Cerebellar nuclear complex (tissue), 1 donor: ENCODE measurements around the gene KIAA0753.

ENCODE experiments used
- DNase-seq, 2 experiments: peaks; one replicate each; lab custom pipeline; 2025; lab: John Stamatoyannopoulos, UW

Gene KIAA0753

GRCh38 chr17:6547336-6547735 lies 93.2 kb downstream of the KIAA0753 start:
- peak in 1 of 2 experiments; percentile 34 for DNase-seq

GRCh38 chr17:6546069-6546718 lies 94.3 kb downstream of the KIAA0753 start:
- no peak for DNase-seq

- no peak for DNase-seq
These were observed 95.2 kb downstream of the KIAA0753 start for GRCh38 chr17:6545291-6545690.

GRCh38 chr17:6544011-6544370 lies 96.5 kb downstream of the KIAA0753 start:
- DNase-seq: no peak

GRCh38 chr17:6543079-6544010 lies 97.2 kb downstream of the KIAA0753 start:
- peak in 1 of 2 experiments; percentile 43 for DNase-seq

- DNase-seq: no peak
These were observed 97.9 kb downstream of the KIAA0753 start for GRCh38 chr17:6542577-6542976.

- no peak for DNase-seq
These were observed 98.6 kb downstream of the KIAA0753 start for GRCh38 chr17:6541886-6542285.

GRCh38 chr17:6539871-6540270 lies 100.6 kb downstream of the KIAA0753 start:
- DNase-seq: no peak

GRCh38 chr17:6536566-6537065 lies 103.9 kb downstream of the KIAA0753 start:
- no peak for DNase-seq

- DNase-seq: no peak
These were observed 104.5 kb downstream of the KIAA0753 start for GRCh38 chr17:6536053-6536452.

- DNase-seq: no peak
These were observed 105.5 kb downstream of the KIAA0753 start for GRCh38 chr17:6534846-6535514.

- no peak for DNase-seq
These were observed 108.0 kb downstream of the KIAA0753 start for GRCh38 chr17:6532441-6532885.

- no peak for DNase-seq
These were observed 108.9 kb downstream of the KIAA0753 start for GRCh38 chr17:6531575-6531974.

- no peak for DNase-seq
These were observed 110.1 kb downstream of the KIAA0753 start for GRCh38 chr17:6530324-6530920.

GRCh38 chr17:6528557-6528956 lies 112.0 kb downstream of the KIAA0753 start:
- DNase-seq: no peak
